ENCODE results near the gene NR2C1.

- TF ChIP-seq REST (IDR thresholded peaks at IDR 0.05; ENCODE audit: insufficient read depth in 1 of 2, low read depth in 2 of 2, low read length in 2 of 2) (no peak), SIN3A (IDR thresholded peaks at IDR 0.05; ENCODE audit: borderline replicate concordance, insufficient read depth, low read length) (no peak), POLR2AphosphoS5 (IDR thresholded peaks at IDR 0.05; ENCODE audit: low read depth, low read length) (no peak), TAF1 (IDR thresholded peaks at IDR 0.05; ENCODE audit: borderline replicate concordance, insufficient read depth, low read length) (no peak)
Measured at GRCh38 chr12:95085612-95086011, 12.2 kb upstream of the NR2C1 start.

Data from PFSK-1 (cell line).